Adrenal gland (tissue), 5 donors: Measurements from ENCODE around the gene ITGA11.

Source experiments
- CTCF ChIP-seq, 6 experiments: fragments of 450-650 bp in 4 of 6; fragments of 200-600 bp in 2 of 6; sonication (generic) in 1 of 6; IDR thresholded peaks; 1 replicate in 5 of 6; 2 replicates in 1 of 6; pipeline versions ENCODE4 v1.5.1 to v1.8.0; 2016 to 2021; ENCODE audit warnings: antibody characterized with exemption in 6 of 6, mild to moderate bottlenecking in 2 of 6, moderate library complexity in 1 of 6
- POLR2A ChIP-seq, 2 donors: fragments of 450-650 bp; IDR thresholded peaks; one replicate each; pipeline ENCODE4 v1.6.1; 2017; ENCODE audit warnings: antibody characterized with exemption in 2 of 2, mild to moderate bottlenecking in 2 of 2, moderate library complexity in 1 of 2
- donor health status: DM: no; HTN: no; CAD: no.

DNA sequence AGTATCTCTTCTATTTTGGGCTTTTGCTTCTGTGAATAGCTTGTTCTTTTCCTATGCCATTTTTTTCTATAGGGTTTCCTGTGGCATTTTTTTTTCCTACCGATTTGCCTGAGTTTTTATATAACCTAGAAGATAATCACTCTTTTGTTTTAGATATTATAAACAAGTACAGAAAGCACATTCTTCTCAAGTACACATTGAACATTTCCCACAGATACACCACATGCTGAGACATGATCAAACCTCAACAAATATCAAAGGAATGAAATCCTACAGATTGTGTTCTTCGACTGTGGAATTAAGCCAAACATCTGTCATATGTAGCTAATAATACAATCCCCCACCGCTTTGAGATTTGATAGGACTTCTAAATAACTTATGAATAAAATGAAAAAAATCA lies 163.6 kb downstream of the ITGA11 start:
- TF ChIP-seq CTCF (IDR thresholded peaks at IDR 0.05) (no peak), POLR2A (IDR thresholded peaks at IDR 0.05) (no peak)
